Measurements from ENCODE around the gene GRK6.

DNA sequence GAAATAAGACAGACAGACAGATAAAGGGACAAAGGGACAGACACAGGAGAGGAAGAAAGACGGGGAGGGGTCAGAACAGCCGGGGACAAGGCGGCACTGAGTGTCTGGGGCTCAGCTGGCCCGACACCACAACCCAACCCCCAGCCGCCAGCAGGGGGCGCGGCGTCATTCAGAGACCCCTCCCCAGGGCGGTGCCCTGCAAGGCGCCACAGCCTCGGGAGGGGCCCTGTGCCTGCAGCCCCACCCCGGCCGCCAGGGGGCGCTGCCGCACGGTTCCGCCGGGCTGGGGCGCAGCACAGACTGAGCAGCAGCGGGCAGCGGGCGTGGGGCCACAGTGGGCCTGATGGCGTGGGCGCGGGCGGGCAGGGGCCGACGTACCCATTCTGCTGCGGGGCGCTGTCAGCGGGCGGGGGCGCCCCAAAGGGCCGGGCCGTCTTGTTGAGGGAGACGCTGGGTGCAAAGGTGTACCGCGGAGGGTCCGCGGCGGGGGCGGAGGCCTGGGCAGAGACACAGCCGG, 65.0 kb downstream of the GRK6 start:
- TF ChIP-seq CTCF (IDR thresholded peaks at IDR 0.05) (peak; percentile 64), NRF1 (IDR thresholded peaks at IDR 0.05; ENCODE audit: low read depth, low read length) (no peak), JUND (IDR thresholded peaks at IDR 0.05) (no peak), POLR2AphosphoS5 (IDR thresholded peaks at IDR 0.05; ENCODE audit: low read depth, low read length) (no peak), RAD21 (IDR thresholded peaks at IDR 0.05; ENCODE audit: low read length) (no peak; the same call in 1 of the 2 replicates), GABPA (IDR thresholded peaks at IDR 0.05; ENCODE audit: low read depth) (no peak), EZH2phosphoT487 (IDR thresholded peaks at IDR 0.05; ENCODE audit: borderline replicate concordance, low read depth) (no peak), USF2 (IDR thresholded peaks at IDR 0.05; ENCODE audit: borderline replicate concordance, low read depth, low read length) (no peak), REST (IDR thresholded peaks at IDR 0.05; ENCODE audit: low read depth, low read length) (no peak), TAF1 (IDR thresholded peaks at IDR 0.05; ENCODE audit: borderline replicate concordance, low read depth, low read length) (no peak)
- TF ChIP-seq, protein P1, sequence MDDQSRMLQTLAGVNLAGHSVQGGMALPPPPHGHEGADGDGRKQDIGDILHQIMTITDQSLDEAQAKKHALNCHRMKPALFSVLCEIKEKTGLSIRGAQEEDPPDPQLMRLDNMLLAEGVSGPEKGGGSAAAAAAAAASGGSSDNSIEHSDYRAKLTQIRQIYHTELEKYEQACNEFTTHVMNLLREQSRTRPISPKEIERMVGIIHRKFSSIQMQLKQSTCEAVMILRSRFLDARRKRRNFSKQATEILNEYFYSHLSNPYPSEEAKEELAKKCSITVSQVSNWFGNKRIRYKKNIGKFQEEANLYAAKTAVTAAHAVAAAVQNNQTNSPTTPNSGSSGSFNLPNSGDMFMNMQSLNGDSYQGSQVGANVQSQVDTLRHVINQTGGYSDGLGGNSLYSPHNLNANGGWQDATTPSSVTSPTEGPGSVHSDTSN (IDR thresholded peaks at IDR 0.05) = no peak
